ENCODE data around the gene ARF4. TPM values are rescaled to one million over a fixed set of nuclear protein-coding genes. Genes with fewer than 3 reads are reported as not detected.

The ARF4 gene
- total RNA-seq, 1 donor = 261 TPM

DNA sequence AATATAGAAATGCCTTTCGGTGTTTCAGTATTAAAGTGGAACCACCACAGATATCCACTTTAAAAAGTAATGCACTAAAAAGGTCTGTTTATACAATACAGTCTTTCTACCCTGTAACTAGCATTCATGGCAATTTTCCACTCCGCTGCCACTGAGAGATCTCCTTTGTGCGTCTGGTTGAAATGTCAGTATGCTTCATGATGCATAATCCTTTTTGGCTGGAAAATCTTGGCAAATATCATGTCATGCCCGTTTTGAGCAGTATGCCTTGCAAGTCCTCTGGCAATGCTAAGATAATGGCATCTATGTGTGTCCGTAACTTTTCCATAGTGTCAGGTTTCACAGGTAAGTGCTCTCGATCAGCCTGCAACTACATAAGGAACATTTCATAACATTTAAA is 30.8 kb upstream of the ARF4 start:
- Histone ChIP-seq H3K4me1 (ENCODE audit: insufficient read depth, low read length) (no peaks in the 10 kb centered on the region), H3K79me2 (ENCODE audit: insufficient read depth, low read length) (no peaks in the 10 kb centered on the region), H3K9me3 (ENCODE audit: low read depth, low read length) (no peaks in the 10 kb centered on the region), H3K4me2 (ENCODE audit: insufficient read depth, low read length) (no peak overlapping the region), H2AFZ (ENCODE audit: low read length) (no peak overlapping the region), H3K27me3 (ENCODE audit: insufficient read depth, low read length) (no peaks in the 10 kb centered on the region), H4K20me1 (ENCODE audit: insufficient read depth, low read length) (no peaks in the 10 kb centered on the region), H3K4me3 (ENCODE audit: insufficient read depth, low read length) (no peak overlapping the region), H3K36me3 (ENCODE audit: insufficient read depth, low read length) (peaks cover 44% of the 10 kb centered on the region), H3K27ac (ENCODE audit: low read depth, low read length) (no peak overlapping the region)
- DNase-seq (ENCODE audit: insufficient read length, low spot score, missing footprints) = peak; percentile 11
- TF ChIP-seq, protein P1, sequence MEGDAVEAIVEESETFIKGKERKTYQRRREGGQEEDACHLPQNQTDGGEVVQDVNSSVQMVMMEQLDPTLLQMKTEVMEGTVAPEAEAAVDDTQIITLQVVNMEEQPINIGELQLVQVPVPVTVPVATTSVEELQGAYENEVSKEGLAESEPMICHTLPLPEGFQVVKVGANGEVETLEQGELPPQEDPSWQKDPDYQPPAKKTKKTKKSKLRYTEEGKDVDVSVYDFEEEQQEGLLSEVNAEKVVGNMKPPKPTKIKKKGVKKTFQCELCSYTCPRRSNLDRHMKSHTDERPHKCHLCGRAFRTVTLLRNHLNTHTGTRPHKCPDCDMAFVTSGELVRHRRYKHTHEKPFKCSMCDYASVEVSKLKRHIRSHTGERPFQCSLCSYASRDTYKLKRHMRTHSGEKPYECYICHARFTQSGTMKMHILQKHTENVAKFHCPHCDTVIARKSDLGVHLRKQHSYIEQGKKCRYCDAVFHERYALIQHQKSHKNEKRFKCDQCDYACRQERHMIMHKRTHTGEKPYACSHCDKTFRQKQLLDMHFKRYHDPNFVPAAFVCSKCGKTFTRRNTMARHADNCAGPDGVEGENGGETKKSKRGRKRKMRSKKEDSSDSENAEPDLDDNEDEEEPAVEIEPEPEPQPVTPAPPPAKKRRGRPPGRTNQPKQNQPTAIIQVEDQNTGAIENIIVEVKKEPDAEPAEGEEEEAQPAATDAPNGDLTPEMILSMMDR (IDR thresholded peaks at IDR 0.05; ENCODE audit: extremely low read depth, low read depth, low read length) = no peak

GRCh38 chr3:57624801-57625200 is 27.7 kb upstream of the ARF4 start:
- H3K4me1 ChIP-seq (ENCODE audit: insufficient read depth, low read length) = no peaks in the 10 kb centered on the region
- no peak for DNase-seq (ENCODE audit: insufficient read length, low spot score, missing footprints)
- peaks cover 28% of the 10 kb centered on the region for H3K36me3 ChIP-seq (ENCODE audit: insufficient read depth, low read length)
- no peaks in the 10 kb centered on the region for H3K9me3 ChIP-seq (ENCODE audit: low read depth, low read length)
- no peaks in the 10 kb centered on the region for H4K20me1 ChIP-seq (ENCODE audit: insufficient read depth, low read length)
- no peak overlapping the region for H2AFZ ChIP-seq (ENCODE audit: low read length)
- TF ChIP-seq, protein P1 (IDR thresholded peaks at IDR 0.05; ENCODE audit: extremely low read depth, low read depth, low read length) = no peak
- no peak overlapping the region for H3K27ac ChIP-seq (ENCODE audit: low read depth, low read length)
- no peak overlapping the region for H3K4me2 ChIP-seq (ENCODE audit: insufficient read depth, low read length)
- H3K4me3 ChIP-seq (ENCODE audit: insufficient read depth, low read length) = no peak overlapping the region
- H3K79me2 ChIP-seq (ENCODE audit: insufficient read depth, low read length) = no peaks in the 10 kb centered on the region
- no peaks in the 10 kb centered on the region for H3K27me3 ChIP-seq (ENCODE audit: insufficient read depth, low read length)

DNA sequence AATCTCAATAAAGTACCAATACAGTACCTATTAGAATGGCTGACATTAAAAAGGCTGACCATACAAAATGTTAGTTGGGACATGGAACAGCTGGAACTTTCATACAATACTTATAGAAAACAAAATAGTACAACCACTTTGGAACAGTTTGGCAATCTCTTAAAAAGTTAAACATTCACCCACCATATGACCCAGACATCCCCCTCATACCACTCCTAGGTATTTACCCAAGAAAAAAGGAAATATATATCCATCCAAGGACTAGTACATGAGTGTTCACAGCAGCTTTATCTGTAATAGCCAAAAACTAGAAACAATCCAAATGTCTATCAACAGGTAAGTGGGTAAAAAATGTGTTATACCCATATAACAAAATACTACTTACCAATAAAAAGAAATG is 25.2 kb upstream of the ARF4 start:
- H3K4me3 ChIP-seq (ENCODE audit: insufficient read depth, low read length) = no peak overlapping the region
- no peaks in the 10 kb centered on the region for H3K27me3 ChIP-seq (ENCODE audit: insufficient read depth, low read length)
- H3K36me3 ChIP-seq (ENCODE audit: insufficient read depth, low read length) = peaks cover 10% of the 10 kb centered on the region
- TF ChIP-seq, protein P1 (IDR thresholded peaks at IDR 0.05; ENCODE audit: extremely low read depth, low read depth, low read length) = no peak
- H3K27ac ChIP-seq (ENCODE audit: low read depth, low read length) = no peak overlapping the region
- H3K9me3 ChIP-seq (ENCODE audit: low read depth, low read length) = no peaks in the 10 kb centered on the region
- no peak for DNase-seq (ENCODE audit: insufficient read length, low spot score, missing footprints)
- no peak overlapping the region for H3K4me2 ChIP-seq (ENCODE audit: insufficient read depth, low read length)
- no peaks in the 10 kb centered on the region for H3K4me1 ChIP-seq (ENCODE audit: insufficient read depth, low read length)
- H4K20me1 ChIP-seq (ENCODE audit: insufficient read depth, low read length) = no peaks in the 10 kb centered on the region
- no peaks in the 10 kb centered on the region for H3K79me2 ChIP-seq (ENCODE audit: insufficient read depth, low read length)
- no peak overlapping the region for H2AFZ ChIP-seq (ENCODE audit: low read length)

DNA sequence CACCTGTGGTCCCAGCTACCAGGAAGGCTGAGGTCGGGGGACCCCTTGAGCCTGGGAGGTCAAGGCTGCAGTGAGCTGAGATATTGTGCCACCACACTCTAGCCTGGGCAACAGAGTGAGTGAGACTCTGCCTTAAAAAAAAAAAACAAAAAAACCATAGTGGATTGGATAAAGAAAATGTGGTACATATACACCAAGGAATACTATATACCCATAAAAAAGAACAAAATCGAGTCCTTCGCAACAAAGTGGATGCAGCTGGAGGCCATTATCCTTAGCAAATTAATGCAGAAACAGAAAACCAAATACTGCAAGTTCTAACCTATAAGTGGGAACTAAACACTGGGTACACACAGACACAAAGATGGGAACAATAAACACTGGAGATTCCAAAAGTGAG is 20.6 kb upstream of the ARF4 start:
- H3K79me2 ChIP-seq (ENCODE audit: insufficient read depth, low read length) = no peaks in the 10 kb centered on the region
- no peak overlapping the region for H3K4me2 ChIP-seq (ENCODE audit: insufficient read depth, low read length)
- H3K27me3 ChIP-seq (ENCODE audit: insufficient read depth, low read length) = no peaks in the 10 kb centered on the region
- TF ChIP-seq, protein P1 (IDR thresholded peaks at IDR 0.05; ENCODE audit: extremely low read depth, low read depth, low read length) = no peak
- peaks cover 4% of the 10 kb centered on the region for H3K36me3 ChIP-seq (ENCODE audit: insufficient read depth, low read length)
- H3K4me1 ChIP-seq (ENCODE audit: insufficient read depth, low read length) = no peaks in the 10 kb centered on the region
- no peak overlapping the region for H3K27ac ChIP-seq (ENCODE audit: low read depth, low read length)
- H2AFZ ChIP-seq (ENCODE audit: low read length) = no peak overlapping the region
- no peak for DNase-seq (ENCODE audit: insufficient read length, low spot score, missing footprints)
- no peaks in the 10 kb centered on the region for H4K20me1 ChIP-seq (ENCODE audit: insufficient read depth, low read length)
- H3K4me3 ChIP-seq (ENCODE audit: insufficient read depth, low read length) = no peak overlapping the region
- no peaks in the 10 kb centered on the region for H3K9me3 ChIP-seq (ENCODE audit: low read depth, low read length)

All from osteoblast (primary cell).